GM12801 (cell line): ENCODE data around the gene FAM118A.

Experiments used
- CTCF ChIP-seq: IDR thresholded peaks from one replicate; pipeline ENCODE4 v1.5.1; 2011; ENCODE audit warnings: control low read depth; ENCODE audit not compliant: insufficient read length; ENCODE audit errors: extremely low read depth

Gene FAM118A

DNA sequence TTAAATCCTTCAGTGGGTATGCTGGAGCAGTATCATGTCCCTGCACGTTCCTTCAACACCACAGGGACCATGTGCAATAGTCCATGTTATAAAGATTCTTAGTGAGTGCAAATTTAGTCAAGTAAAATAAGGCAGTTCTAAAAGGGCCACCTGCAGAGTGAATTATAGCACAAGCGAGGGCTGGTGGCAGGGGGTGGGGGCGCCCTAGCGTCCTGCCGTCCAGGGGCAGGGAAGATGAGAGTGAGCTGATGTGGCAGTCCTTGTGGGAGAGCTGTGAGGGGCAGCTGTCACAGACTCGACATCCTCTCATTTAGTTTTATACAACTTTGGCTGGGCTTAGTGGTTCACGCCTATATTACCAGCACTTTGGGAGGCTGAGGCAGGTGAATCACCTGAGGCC lies 29.1 kb downstream of the FAM118A start:
- TF ChIP-seq CTCF: no peak

DNA sequence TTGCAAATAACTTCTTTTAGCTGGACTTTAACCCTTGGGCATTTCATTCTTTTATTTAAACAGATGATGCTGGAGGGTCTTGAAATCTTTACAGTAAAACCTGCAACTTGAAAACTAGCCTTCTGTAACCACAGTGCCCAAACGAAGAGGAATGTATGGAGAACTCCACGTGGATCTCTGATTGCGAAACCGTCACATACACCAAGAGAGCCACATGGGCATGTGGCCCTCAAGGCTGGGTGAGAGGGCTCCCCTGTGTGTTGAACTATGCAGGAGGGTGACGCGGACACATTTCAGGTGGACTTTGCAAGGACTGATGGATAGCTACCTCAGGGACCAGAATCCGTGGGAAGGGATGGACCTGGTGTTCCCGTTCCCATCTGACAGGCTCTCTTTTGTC lies 30.6 kb downstream of the FAM118A start:
- no peak for TF ChIP-seq CTCF

DNA sequence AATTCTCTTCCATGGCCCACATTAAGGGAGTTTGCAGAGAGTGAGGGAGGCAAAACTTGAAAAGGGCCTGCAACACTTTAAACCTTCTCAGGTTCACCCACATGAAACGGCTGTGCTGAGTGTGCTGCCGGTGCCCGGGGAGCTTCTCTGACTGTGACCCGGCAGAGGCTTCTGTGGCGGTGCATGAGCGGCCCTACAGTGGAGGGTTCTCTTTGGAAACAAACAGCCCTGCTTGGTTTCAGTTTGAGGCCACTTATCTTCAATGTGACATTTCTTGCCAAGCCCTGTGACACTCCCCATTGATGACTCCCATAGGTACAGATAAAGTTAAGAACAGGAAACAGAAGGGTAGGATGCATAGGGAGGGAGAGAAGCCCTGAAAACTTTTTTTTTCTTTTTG lies 31.8 kb downstream of the FAM118A start:
- TF ChIP-seq CTCF: no peak

GRCh38 chr22:45343143-45343542 lies 33.4 kb downstream of the FAM118A start:
- no peak for TF ChIP-seq CTCF

- no peak for TF ChIP-seq CTCF
Measured at GRCh38 chr22:45344334-45344733, 34.6 kb downstream of the FAM118A start.

GRCh38 chr22:45349916-45350315 lies 40.2 kb downstream of the FAM118A start:
- no peak for TF ChIP-seq CTCF

DNA sequence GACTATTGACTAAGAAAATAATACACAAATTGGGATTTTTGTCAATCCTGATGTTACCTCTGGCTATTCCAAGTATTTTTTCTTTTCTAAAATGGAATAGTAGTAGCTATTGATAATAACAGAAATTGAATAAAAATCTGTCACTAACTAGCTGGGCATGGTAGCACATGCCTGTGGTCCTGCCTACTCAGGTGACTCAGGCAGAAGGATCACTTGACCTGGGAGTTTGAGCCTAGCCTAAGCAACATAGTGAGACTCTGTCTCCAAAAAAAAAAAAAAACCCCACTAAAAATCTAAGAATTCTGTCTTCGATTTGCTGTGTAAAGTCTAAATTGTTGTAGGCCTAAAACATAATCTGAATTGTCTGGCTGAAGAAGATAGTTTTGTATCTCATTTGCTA lies 42.2 kb downstream of the FAM118A start:
- TF ChIP-seq CTCF: no peak

- TF ChIP-seq CTCF: no peak
Measured at GRCh38 chr22:45353786-45354185, 44.1 kb downstream of the FAM118A start.
